ENCODE data around the gene TPRA1.

- TF ChIP-seq USF2 (CRISPR knock-in tag; IDR thresholded peaks at IDR 0.05), result no peak
- no peak for TF ChIP-seq JUND (IDR thresholded peaks at IDR 0.05; ENCODE audit: borderline replicate concordance, low read depth, low read length)
- TF ChIP-seq JUND (tag; IDR thresholded peaks at IDR 0.05; ENCODE audit: borderline replicate concordance, low read depth, low read length), result no peak
These were observed 24.5 kb upstream of the TPRA1 start for GRCh38 chr3:127614928-127615589.
